HG02759 (cell line): Measurements from ENCODE around the gene ORC5.
"Not testable (repeated sequence)": the region's sequence is repeated elsewhere in the genome, so short reads cannot be mapped to it uniquely, and the experiment has no call there.

Experiments used
- ATAC-seq: cut with Tn5 transposase; IDR thresholded peaks from one replicate; pipeline ENCODE4 v1.9.1; 2021; ENCODE audit warnings: mild to moderate bottlenecking, moderate library complexity; ENCODE audit not compliant: unreplicated experiment

ORC5 gene

DNA sequence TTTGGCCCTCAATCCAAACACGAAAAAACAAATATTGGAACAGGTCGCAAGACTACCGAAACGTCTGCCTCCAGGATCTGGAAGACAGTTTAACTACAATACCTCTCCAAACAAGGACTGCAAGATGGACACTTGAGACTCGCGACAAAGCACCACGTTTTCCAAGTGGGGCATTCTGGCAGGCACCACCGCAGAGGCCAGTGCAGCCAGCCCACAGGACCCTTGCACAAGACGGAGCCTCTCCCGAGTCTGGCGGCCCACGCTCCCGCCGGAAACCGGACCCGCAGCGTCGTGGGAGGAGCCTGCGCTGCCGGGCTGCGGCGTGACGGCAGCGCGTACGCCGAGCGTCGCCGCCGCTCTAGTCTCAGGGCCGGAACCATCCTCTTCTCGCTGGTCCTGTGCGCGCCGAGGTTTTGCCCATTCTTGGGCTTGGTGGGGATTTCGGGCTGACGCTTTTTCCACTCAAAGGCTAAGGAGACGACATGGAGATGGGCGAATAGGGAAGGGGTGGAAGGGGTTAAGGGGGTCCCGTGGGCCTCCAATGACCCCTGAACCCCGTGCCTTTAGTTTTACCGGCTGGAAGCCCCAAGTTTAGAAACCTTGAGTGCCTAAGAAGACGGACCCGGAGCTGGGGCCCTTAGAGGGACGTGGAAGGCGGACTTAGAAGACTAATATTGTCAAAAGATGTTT is at the start of gene ORC5:
TSS of gene ORC5 (minus strand) at position 283 of the 690 bp plus-strand sequence. CDS start at position 174, 109 bp downstream.
- peak; percentile 100 for ATAC-seq

GRCh38 chr7:104255616-104256015 is 47.8 kb upstream of the ORC5 start:
- no peak for ATAC-seq

GRCh38 chr7:104255194-104255593 is 47.4 kb upstream of the ORC5 start:
- no peak for ATAC-seq

GRCh38 chr7:104254696-104255095 is 46.9 kb upstream of the ORC5 start:
- ATAC-seq = no peak

- no peak for ATAC-seq
Measured at GRCh38 chr7:104252409-104253134, 44.8 kb upstream of the ORC5 start.

GRCh38 chr7:104242638-104243037 is 34.8 kb upstream of the ORC5 start:
- ATAC-seq = no peak

DNA sequence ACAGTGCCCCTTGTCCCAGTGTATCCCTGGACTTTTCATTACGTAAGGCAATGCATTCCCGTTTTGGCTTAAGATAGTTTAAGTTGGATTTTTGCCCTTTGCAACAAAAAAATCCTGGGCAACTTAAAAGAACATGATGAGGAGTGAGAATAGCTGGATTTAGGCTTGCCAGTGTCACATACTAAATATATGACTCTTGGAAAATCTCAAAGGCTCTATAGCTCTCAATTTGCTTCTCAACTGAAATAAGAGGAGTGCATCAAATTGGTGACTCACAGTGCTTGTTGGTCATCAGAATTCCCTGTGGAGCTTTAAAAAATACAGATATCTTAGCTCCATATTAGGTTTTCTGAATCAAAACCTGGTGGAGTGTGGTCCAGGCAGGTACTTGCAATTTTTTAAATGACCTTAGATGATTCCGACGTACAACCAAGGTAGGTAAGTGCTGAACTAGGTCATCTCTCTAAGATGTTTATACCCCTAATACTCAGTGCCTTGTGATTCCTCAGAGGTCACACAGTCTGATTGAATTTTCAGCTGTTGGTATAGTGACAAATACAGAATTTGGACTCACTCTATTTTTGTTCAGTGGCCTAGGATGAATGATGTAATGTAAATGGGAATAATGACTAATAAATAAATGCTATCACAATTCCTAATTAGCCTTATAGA is 33.9 kb upstream of the ORC5 start:
- ATAC-seq = no peak

DNA sequence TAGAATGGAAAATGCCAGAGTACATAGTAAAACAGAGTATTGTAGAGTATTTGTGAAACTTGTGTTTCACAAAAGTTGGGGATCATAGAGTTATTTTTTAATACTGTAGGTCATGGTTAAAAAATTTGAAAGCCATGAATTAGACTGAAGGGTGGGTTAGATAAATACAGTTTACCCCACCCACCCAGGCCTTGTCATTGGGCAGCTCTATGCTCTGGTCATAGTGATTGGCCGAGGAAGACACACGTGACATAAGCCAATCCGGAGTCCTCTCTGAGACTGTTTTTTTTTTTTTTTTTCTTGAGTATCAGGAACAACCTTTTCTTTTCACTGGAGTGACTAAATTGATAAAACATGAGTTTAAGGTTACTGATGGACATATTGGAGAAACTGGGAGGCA is 33.3 kb upstream of the ORC5 start:
- no peak for ATAC-seq

DNA sequence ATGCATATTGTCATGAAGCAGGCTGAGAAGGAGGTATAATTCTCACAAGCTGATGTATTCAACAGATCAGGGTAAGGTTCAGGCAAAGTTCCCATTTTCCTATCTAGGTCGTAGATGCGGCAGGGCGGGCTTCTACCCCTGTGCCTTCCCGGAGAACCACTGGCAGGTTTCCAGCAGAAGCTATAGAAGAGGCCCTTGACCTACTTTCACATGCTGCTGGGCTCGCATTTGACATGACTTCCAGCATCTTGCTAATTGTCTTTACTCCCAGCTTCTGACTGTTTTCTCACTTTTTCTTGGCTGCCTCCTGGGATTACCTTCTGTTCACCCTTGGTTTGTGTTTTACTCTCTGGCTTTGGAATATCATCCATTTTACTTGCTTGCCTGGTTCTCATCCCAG is 32.6 kb upstream of the ORC5 start:
- ATAC-seq = no peak

DNA sequence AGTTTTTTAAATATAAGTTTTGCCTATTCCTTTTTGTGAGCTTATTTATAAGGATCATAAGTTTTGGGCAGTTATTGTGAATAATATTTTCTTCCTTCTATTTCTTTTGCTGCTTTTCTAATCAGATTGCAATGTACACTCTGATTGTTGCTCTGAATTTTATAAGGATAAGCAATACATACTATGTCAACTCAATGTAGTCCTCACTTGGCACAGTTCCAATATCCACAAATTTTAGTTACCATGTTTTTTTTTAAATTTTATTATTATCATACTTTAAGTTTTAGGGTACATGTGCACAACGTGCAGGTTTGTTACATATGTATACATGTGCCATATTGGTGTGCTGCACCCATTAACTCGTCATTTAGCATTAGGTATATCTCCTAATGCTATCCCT is 27.2 kb upstream of the ORC5 start:
- not testable (repeated sequence) for ATAC-seq

DNA sequence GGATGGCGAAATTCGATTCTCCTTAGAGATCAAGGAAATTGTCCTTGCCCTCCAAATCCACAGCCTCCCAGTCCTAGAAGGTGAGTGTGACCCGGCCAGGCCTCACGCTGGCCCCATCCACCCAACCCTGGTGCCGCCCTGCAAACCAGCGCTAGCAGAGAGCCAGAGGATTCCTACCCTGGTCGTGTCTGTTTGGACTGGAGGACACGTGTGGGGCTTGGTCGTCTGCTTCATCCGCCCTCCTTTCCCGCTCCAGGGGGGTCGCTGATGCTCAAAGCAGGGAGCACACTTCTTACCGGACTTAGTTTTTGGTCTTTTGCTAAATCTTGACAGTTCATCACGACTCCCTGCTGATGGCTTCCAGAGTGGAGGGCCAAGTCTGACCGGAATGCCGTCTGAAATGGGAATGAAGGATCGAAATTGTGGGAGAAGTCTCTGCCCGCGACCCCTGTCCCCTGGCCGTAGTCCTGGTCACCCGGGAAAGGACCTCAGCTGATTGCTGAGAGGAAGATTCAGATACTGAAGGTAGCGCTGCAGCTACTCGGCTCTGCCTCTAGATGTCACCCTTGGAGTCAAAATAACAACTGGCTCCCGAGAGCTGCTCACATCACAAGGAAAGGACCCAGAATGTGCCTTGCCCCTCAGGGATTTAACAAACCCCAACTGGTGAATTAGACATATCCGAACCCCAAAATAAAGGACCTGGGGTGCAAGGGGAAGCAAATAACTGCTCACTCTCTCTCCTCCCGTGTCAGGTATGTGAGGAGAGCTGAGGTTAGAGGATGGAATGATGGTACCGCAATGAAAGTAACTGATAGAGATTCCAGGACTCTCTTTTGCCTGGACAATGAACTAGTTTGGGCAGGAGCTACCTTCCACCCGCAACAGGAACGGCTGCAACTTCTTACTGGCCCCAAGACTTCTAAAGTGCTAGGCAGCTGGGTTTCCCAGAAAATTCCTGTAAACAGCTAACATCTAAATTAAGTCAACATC is 23.5 kb upstream of the ORC5 start:
- peak; percentile 92 for ATAC-seq

- ATAC-seq = no peak
Measured at GRCh38 chr7:104230606-104231005, 22.8 kb upstream of the ORC5 start.

DNA sequence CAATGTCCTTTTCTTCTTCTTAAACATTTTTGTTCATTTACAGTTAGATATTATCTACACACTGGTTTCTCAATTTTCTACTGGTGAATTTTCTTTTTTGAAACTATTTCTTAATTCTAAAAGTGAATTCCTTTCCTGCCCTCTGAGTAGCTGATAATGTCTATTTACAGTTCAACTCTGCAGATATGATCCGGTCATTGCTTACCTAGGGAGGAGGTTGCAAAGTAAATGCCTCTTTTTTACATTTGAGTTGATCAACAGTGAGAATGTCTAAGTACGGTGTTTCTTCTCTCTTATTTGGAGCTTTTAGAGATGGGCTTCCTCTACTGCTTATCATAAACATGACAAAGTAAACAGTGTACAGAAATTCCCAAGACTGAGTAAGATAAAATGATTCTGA is 20.6 kb upstream of the ORC5 start:
- no peak for ATAC-seq

GRCh38 chr7:104225451-104225850 is 17.6 kb upstream of the ORC5 start:
- no peak for ATAC-seq

DNA sequence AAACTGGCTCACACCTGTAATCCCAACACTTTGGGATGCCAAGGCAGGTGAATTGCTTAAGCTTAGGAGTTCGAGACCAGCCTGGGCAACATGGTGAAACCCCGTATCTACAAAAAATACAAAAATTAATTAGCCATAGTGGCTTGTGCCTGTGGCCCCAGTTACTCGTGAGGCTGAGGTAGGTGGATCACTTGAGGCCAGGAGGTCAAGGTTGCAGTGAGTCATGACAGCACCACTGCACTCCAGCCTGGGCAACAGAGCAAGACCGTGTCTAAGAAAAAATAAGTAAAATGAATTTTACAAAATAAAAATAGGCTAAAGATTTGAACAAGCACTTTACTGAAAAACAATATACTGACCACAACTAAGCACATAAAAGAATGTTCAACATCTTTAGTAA is 9.8 kb upstream of the ORC5 start:
- ATAC-seq = no peak

- ATAC-seq = no peak
Measured at GRCh38 chr7:104209063-104209462, 1.2 kb upstream of the ORC5 start.

DNA sequence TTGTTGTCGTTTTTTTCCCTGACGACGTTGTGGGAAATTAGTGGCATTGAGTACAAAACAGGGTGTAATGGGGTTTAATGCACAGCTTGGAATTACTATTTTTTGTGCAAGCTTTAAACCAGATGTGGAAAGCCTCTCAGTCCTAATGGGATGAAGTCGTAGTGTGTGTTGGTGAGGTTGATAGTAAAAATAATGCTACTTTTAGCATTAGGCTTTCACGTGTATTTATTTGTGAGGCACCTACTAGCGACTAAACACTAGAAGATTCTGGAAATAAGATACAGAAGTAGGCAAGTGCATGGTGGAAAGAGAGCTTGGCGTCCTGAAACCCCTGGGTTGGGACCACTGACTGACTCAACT is 588 bp upstream of the ORC5 start:
- no peak for ATAC-seq

GRCh38 chr7:104207348-104207730 is 474 bp downstream of the ORC5 start:
- ATAC-seq = peak; percentile 28

GRCh38 chr7:104206841-104207240 is 972 bp downstream of the ORC5 start:
- ATAC-seq = no peak

- no peak for ATAC-seq
Measured at GRCh38 chr7:104198673-104199278, 9.0 kb downstream of the ORC5 start.
